ENCODE data around the gene GPX5.
A peak's percentile ranks its signal among the peaks of the same experiment; 100 is the strongest.
"Not testable (repeated sequence)": the region's sequence is repeated elsewhere in the genome, so short reads cannot be mapped to it uniquely, and the experiment has no call there.

Gene GPX5, protein sequence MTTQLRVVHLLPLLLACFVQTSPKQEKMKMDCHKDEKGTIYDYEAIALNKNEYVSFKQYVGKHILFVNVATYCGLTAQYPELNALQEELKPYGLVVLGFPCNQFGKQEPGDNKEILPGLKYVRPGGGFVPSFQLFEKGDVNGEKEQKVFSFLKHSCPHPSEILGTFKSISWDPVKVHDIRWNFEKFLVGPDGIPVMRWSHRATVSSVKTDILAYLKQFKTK

GRCh38 chr6:28525496-28526039 lies at the start of gene GPX5:
GPX5 (plus strand) TSS chr6:28525881; CDS start chr6:28526014, 133 bp downstream.
- no peak for DNase-seq

DNA sequence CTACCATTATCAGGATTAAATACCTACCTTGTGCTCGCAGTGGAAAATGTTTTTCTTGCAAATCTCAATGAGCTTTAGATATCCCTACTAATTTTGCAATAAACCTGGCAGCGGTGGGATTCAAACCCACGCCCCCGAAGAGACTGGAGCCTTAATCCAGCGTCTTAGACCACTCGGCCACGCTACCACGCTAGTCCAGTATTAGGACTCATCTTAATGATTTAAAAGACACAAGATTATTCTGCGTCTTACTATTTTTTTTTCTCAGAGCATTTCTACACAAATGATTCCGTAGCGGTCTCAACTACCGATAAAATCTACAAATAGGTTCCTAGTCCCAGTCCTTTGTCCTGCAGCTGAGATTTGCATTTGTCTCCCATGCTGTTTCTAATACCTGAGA lies 47.2 kb upstream of the GPX5 start:
- no peak for DNase-seq

DNA sequence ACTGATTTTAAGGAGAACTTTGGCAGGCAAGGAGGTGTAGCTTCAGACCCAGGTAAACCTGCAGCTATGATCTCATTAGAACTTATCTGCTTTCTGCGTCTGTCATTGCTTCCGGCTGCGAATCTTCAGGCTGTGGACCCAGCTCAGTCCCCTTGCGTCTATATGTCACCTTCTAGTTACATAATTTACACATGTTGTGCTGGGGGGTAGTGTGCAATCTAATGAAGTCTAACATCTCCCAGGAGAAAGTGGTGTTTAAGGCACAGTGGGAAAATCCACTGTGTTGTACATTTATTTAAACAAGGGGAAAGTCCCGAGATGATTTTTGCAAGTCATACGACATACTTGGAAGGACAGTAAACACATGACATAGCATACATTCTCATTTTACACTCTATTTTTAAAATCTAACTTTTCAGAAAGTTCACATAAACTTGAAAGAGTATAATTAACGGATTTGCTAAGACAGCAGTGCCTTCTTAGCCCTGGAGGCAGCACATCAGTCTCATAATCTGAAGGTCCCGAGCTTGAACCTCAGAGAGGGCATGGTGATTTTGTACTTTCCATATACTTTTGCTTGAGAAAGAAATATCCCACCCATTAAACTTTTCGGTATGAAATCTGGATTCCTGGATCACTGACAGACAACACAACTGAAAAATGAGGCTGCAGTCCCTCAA lies 45.3 kb upstream of the GPX5 start:
- DNase-seq = no peak

DNA sequence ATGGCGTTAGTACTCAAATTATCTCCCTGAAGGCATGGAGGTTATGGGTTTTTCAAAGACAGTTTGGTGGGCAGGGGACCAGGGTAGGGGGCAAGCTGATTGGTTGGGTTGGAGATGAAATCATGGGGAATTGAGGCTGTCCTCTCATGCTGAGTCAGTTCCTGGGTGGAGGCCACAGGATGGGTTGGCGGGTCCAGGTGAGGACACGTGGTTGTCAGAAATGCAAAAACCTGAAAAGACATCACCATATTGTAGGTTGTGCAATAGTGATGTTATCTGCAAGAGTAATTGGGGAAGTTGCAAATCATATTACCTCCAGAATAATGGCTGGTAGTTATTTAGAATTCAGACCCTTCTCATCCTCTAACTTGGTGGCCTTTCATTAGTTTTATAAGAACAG lies 40.2 kb upstream of the GPX5 start:
- DNase-seq = no peak

DNA sequence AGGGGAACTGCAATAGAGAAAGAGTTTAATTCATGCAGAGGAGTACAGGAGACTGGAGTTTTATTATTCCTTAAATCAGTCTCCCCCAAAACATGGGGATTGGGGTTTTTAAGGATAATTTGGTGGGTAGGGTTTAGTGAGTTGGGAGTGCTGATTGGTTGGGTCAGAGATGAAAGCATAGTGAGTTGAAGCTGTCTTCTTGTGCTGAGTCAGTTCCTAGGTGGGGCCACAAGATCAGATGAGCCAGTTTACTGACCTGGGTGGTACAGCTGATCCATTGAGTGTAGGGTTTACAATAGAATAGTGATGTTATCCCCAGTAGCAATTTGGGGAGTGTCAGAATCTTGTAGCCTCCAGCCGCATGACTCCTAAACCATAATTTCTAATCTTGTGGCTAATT lies 39.1 kb upstream of the GPX5 start:
- DNase-seq = no peak

DNA sequence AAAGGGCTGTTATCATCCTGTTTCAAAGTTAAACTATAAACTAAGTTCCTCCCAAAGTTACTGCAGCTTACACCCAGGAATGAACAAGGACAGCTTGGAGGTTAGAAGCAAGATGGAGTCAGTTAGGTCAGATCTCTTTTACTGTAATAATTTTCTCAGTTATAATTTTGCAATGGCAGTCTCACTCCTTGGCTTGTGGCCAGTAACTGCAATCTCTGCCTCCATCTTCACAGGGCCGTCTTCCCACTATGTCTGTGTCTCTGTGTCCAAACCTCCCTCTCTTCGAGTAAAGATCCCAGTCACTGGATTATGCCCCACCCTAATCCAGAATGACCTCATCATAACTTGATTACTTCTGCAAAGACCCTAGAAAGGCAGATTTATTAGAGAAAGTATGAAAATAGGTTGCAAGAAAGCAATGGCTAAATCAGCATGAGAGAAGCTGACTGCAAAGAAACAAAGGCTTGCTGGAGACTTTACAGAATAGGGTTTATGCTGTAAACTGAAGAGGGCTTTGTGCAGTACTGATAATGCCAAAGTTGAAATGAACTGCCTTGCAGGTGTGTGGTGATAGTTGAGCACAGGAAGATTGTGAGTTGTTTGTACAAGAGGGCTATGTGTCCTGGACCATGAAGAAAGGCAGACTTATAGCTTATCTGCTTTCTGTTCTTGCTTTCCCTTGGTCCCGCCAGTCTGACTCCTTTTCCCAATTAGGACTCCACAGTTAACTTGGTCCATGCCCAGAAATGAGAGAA lies 38.5 kb upstream of the GPX5 start:
- DNase-seq = no peak

- DNase-seq = peak; percentile 25
Observed at GRCh38 chr6:28488916-28489365, 36.7 kb upstream of the GPX5 start.

- DNase-seq = peak; percentile 22
Observed at GRCh38 chr6:28489366-28490204, 36.1 kb upstream of the GPX5 start.

DNA sequence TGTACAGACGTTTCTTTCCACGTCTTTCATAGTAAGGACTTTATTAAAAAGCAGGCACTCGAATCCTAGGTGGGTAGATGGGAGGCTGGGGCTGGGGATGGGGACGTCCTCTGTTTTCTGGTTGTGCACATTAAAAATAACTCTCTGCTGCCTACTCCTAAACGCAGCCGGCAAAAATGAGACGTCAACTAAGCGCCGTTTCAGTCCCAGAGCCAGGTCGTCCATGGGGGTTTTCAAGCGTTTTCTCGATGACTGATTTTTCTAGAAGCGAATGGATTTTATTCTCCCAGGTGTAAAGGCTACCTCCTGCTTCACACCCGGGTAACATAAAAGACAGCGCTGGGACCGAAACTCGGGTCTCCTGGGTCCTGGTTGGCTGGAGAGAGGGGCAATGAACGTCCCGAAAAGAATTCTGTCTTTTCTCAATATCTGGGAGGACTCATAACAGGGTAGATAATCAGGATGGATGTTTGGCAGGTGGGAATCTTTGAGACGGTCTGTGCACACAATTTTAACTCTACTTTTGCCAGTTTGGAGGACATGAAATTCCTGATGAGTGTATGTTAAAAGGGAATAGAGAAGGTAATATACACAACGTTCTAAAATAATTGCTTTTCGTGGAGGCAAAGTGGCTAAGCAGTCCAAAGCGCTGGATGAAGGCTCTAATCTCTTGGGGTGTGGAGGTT lies 35.3 kb upstream of the GPX5 start:
- DNase-seq = no peak

DNA sequence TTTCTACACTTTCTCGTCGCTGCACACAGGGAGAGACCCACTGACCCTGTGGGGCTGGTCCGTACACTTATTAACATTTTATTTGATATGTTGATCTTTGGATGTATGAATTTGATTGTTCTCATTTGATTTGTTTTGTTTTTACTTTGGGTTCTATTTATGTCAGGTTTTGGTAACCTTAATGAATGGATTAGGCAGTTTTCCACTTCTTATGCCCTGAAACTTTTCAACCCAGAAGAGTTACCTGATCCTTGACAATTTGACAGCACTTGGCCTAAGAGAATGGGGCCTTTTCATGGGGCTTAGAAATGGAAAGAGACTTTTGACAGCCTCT lies 33.7 kb upstream of the GPX5 start:
- no peak for DNase-seq

GRCh38 chr6:28496099-28496779 lies 29.4 kb upstream of the GPX5 start:
- DNase-seq = peak; percentile 26

DNA sequence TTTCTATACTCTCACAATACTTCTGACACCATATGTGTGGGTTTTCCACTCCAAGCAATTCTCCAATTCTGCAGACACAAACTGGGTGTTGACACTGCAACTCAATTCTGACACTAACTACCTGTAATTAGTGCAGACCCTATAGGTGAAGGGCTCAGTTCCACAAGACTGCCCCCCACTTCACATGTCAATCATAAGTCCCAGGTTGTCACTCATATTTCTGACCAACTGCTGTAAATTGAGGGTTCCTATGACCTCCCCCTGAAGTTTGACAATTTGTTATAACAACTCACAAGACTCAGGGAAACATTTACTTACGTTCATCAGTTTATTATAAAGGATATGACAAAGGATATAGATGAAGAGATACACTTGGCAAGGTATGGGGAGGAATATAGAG lies 28.4 kb upstream of the GPX5 start:
- DNase-seq = no peak

DNA sequence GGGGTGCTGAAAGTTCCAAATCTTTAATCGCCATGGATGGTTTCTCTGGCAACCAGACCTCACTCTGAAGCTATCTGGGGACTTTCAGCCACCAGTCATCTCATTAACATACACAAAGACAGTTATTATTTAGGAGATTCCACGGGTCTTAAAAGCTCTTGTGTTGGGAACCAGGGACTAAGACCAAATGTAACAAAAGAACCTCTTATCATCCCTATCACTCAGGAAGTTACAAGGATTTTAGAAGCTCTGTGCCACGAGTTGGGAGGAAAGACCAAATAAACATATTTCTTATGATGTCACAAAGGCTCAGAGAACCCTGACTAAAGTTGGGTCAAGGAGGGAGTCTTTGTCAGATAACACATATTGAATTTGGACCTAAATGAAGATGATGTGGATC lies 27.8 kb upstream of the GPX5 start:
- no peak for DNase-seq

DNA sequence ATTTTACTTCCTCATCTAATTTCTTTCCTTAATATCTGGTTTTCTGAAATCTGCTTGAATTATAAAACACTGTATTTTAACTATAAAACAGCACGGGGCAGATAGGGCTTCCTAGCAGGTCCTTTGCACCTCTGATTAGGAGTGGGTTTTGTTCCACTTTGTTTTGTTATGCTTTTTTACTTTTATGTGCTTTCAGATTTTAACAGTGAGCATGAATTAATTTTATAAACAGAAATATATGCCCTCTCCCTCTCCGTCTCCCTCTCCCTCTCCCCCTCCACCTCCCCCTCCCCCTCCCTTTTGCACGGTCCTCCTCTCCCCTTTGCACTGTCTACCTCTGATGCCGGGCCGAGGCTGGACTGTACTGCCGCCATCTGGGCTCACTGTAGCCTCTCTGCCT lies 24.4 kb upstream of the GPX5 start:
- DNase-seq = no peak

- not testable (repeated sequence) for DNase-seq
Observed at GRCh38 chr6:28502136-28502535, 23.5 kb upstream of the GPX5 start.

DNA sequence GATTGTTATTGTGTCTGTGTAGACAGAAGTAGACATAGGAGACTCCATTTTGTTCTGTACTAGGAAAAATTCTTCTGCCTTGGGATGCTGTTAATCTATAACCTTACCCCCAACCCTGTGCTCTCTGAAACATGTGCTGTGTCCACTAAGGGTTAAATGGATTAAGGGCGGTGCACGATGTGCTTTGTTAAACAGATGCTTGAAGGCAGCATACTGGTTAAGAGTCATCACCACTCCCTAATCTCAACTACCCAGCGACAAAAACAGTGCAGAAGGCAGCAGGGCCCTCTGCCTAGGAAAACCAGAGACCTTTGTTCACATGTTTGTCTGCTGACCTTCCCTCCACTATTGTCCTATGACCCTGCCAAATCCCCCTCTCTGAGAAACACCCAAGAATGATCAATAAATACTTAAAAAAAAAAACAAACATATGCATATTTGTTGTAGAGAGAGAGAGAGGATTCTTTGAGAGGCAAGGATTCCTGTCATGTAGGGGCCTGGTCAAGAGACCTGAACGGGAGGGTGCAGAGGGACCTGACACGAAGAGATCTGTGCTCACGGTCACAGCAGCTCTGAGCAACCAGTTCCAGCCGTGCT lies 22.9 kb upstream of the GPX5 start:
- DNase-seq = not testable (repeated sequence)

GRCh38 chr6:28505733-28506132 lies 19.9 kb upstream of the GPX5 start:
- DNase-seq = no peak

- DNase-seq = no peak
Observed at GRCh38 chr6:28506807-28507475, 18.7 kb upstream of the GPX5 start.

DNA sequence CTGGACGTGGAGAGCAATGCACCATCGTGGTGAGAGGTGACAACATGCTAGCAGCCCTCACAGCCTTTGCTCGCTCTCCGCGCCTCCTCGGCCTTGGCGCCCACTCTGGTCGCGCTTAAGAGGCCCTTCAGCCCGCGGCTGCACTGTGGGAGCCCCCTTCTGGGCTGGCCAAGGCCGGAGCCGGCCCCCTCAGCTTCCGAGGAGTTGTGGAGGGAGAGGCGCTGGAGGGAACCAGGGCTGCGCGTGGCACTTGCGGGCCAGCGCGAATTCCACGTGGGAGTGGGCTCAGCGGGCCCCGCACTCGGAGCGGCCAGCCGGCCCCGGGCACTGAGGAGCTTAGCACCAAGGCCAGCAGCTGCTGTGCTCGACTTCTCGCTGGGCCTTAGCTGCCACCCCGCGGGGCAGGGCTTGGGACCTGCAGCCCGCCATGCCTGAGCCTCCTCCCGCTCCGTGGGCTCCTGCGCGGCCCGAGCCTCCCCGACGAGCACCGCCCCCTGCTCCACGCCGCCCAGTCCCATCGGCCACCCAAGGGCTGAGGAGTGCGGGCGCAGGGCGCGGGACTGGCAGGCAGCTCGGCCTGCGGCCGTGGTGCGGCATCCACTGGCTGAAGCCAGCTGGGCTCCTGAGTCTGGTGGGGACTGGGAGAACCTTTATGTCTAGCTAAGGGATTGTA lies 13.9 kb upstream of the GPX5 start:
- DNase-seq = no peak

- DNase-seq = not testable (repeated sequence)
Observed at GRCh38 chr6:28512387-28512786, 13.3 kb upstream of the GPX5 start.

Data from kidney glomerular epithelial cell (primary cell).